Activated CD4-positive, alpha-beta T cell treated with anti-CD3 and anti-CD28 coated beads for 24 hours (primary cell): Measurements from ENCODE around the gene RAI1.
A peak's percentile ranks its signal among the peaks of the same experiment; 100 is the strongest.

Experiments used
- DNase-seq, 2 donors: peaks; one replicate each; pipeline ENCODE4 v3.0.0-alpha.2; 2020; ENCODE audit warnings: low read depth in 2 of 2

The RAI1 gene

GRCh38 chr17:17766077-17766743 is 85.0 kb downstream of the RAI1 start:
- no peak for DNase-seq

DNA sequence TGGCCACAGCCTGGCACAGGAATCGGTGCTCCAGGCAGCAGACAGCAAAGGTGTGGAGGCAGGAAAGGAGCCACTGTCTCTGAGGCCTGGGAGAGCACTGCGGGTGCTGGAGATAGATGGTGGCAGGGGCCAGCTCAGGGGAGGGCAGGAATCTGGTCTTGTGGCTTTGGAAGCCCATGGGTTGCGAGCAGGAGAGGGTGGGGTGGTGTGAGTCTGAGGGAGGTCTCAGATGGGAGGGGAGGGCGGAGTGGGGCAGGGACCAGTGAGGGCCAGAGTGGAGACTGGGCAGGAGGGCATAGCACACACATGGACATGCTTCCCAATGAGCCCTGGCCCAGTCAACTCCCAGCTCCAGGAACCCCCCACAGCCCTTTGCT is 85.5 kb downstream of the RAI1 start:
- no peak for DNase-seq

- DNase-seq = no peak
Measured at GRCh38 chr17:17767154-17767869, 86.1 kb downstream of the RAI1 start.

DNA sequence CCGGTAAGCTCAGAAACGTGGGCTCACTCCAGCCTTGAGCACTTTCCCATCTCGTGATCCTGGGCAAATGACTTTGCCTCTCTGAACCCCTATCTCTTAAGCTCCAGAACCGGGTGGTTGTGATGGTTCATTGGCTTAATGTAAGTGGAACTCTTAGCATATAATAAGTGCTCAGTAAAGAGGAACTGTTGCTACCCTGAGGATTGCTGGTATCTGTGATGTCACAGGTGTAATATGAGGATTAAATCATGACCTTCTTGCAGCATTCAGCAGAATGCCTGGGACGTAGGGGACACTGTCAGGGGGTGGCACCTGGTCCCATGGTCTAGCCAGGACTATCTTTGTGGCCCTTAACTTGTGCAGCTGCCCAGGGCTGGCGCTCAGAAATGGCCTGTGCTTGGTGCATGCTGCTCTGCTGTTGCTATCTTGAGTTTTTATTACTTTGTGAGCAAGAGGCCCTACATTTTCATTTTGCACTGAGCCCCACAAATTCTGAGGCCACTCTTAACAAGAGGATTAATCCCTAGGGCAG is 86.7 kb downstream of the RAI1 start:
- no peak for DNase-seq

- no peak for DNase-seq
Measured at GRCh38 chr17:17768424-17769088, 87.3 kb downstream of the RAI1 start.

DNA sequence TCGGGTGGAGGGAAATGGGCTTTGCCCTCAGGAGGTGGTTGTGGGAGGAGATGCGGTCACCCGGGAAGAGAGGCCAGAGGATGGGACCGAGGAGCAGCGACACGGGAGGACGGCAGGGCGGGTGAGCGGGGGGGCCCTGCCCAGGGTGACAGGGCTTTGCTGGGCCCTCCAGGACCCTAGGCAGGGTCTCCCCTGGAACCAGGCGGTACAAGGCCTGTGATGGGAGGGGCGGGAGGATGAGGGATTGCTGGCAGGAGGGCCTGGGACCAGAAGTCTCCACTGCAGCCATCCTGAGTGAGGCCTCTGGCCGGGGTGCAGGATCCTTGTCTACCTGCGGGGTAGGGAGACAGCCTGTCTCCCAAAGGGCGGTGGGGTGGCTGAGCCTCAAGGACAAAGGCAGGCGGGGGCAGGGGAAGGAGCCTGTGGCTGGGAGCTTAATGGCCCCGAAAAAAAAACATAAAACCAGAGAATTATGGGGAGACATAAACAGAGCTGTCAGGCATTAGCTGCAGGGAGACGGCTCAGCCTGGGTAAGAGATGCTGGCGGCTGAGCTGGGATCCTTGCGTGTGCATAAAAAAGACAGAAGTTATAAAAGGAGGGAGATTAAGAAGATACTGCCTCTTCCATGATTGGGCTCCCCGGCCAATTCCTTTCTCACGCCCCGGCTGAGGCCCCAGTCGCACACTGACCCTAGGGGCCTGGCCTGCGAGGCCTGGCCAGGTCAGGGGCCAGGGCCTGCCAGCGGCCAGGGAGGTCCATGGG is 88.8 kb downstream of the RAI1 start:
- DNase-seq = no peak

DNA sequence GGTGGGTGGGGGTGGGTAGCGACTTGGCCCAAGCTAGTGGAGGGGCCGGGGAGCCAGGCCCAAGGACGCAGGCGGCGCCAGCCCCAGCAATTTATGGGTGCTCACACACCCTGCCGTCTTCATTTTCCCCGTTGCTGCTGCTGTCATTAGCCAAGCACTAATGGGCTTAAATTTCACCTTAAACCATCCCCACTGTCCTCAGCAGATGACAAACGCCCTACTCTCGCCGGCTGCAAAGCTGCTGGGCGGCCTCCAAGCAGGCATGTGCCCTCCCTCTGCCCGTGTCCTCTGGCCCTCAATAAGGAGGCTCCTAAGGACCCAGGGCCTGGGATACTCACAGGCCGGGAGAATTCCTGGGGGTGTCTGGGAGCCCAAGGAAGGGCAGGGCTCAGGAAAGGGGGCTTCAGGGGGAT is 89.4 kb downstream of the RAI1 start:
- DNase-seq = no peak

GRCh38 chr17:17771498-17772201 is 90.4 kb downstream of the RAI1 start:
- DNase-seq = no peak

DNA sequence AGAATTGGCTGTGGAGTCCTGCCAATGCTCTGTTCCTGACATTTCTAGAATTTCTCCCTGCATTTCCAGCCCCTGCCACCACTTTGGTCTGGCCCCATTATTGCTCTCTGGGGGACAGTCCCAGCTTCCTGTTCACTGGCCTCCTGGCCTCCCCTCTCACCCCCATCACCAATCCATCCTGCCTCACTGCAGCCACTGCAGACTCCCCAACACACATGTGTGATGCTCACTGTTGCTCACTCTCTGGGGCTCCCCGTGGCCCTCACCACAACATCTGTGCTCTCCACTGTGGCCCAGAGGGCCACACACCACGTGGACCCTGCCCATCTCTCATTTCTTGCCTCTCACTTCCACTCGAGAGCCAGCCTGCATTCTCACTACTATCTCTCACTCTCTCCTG is 91.0 kb downstream of the RAI1 start:
- DNase-seq = no peak

- DNase-seq = no peak
Measured at GRCh38 chr17:17774009-17774881, 93.0 kb downstream of the RAI1 start.

DNA sequence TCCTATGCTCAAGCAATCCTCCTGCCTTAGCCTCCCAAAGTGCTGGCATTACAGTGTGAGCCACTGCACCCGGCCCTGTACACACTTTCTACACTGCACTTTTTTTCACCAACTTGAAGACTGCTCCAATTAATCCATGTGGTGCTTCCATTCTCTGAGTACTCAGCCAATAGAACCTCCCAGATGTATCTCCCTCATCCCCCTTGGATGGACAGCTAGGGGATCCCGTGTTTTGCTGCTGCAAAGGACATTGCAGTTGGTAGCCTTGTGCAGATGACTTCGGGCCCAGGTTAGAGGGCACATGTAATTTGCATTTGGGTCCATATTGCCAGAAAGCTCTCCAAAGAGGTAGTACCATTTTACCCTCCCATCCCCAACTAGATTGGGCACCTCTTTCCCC is 95.6 kb downstream of the RAI1 start:
- DNase-seq = no peak

GRCh38 chr17:17778308-17779014 is 97.2 kb downstream of the RAI1 start:
- DNase-seq = no peak

- DNase-seq = no peak
Measured at GRCh38 chr17:17779015-17779611, 97.9 kb downstream of the RAI1 start.

- no peak for DNase-seq
Measured at GRCh38 chr17:17780922-17781590, 99.8 kb downstream of the RAI1 start.

DNA sequence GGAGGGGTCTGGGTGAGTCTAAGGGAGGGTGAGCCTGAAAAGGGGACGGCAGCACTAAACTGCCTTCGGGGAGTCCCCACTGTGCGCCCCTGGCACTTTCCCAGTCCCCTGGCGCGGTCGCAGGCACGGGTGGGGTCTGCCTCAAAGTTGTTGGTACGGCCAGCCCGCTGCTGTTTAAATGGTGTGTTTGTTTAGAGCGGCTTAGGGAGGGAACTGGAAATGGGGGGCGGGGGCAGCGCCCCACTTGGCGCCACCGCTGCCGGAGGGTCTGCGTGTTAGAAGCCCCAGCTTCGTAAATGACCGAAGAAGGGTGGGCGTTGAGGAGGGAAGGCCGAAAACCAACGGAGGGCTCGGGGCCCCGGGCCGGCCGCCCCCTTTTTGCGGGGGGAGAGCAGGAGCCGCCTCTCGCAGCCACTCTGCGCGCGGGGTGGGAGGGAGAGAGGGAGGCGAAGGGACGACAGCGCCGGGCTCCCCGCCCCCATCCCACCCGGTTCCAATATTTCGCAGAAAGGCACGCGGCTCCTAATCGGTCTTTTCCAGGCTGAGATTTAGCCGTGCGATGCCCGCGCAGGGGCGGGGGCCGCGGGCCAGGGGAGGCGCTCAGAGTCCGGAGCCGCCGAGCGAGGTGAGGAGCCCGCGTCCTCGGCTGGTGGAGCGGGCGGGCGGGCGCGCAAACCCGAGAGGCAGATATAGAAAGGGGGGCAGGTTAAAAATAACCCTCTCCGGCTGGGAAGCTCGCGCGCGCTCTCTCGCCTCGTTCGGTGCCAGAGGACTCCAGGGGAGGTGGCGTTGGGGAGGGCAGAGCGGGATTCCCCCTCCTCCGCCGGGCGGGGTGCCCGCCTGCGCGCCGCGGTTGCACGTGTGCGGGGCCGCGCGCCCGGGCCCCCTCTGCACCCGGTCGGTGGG is 100.6 kb downstream of the RAI1 start:
- DNase-seq = no peak

GRCh38 chr17:17782523-17783115 is 101.4 kb downstream of the RAI1 start:
- no peak for DNase-seq

DNA sequence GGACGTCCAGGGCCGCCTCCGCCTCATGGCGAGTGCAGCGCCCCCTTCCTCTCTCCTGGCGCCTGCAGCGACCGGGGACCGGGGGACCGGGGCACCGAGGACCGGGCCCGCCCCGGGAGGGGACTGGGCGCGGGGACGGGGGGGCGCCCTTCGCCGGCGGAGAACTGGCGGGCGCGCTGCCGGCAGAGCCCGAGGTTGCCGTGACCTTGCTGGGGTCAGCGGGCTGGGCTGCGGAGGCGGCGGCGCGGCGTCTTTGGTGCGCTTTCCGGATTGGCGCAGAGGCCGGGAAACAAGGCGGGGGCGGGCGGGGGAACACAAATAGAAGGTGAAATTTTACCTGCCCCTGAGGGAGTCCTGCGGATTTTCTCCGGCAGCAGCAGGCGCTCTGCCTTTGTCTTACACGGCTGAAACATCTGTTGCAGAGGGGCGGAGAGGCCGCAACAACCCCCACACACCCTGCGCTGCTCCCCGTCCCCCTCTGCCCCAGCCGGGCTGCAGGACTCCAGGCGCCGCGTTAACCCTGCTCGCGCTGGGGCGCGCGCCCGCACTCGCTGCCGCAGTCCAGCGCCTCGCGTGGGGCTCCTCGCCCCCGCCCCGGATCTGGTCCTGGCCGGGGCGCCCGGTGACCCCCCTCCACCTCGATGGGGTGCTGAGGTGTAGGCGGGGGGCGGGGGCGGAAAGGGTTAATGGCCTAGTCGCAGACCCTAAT is 102.0 kb downstream of the RAI1 start:
- DNase-seq = peak in 1 of 2 donors; percentile 42
